Posterior cingulate gyrus (tissue), 11 donors: ENCODE results near the gene ANKRD63.

Experiments
- DNase-seq, 10 donors: peaks; one replicate each; pipeline versions ENCODE4 v3.0.0 to v3.0.0-alpha.2; 2020 to 2021; ENCODE audit warnings: mixed read lengths in 3 of 10
- intact Hi-C: fragments of 100-400 bp; cut with DNase I; formaldehyde crosslinking; loops from one replicate; pipeline ENCODE4 v1.15.1; 2023

Gene ANKRD63

GRCh38 chr15:40233727-40234577 is 48.9 kb downstream of the ANKRD63 start:
- peak in 2 of 10 donors; percentile 80 to 83 for DNase-seq
- intact Hi-C loops: no loop called here

DNA sequence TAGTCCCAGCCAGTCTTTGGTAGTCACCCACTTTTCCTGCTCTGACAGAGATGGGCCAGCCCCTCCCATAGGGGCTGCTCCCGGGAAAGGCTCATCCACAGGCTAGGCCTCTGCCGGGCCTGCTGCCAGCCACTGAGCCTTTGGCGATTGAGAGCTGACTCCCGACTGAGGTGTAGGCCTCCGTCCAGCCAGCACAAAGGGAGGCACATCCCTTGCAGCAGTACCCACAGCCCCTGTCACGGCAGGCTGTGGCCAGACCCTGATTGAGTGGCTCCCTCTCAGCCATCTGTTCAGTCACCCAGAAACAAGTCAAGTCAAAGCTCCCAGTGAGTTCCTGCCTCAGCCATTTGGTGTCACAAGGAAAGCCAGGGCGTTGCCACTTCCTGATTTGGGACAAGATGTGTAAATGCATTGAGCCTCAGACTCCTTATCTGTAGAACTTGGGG is 50.2 kb downstream of the ANKRD63 start:
- DNase-seq: peak in 2 of 10 donors; percentile 74 to 79
- intact Hi-C loops: no loop called here
